Activated CD4-positive, alpha-beta T cell treated with anti-CD3 and anti-CD28 coated beads, Interleukin-2, amount 10 ng/mL, durations not matched to agents 7 days and 5 days (primary cell): ENCODE measurements around the gene INTS1. TPM values are rescaled to one million over a fixed set of nuclear protein-coding genes. Genes with fewer than 3 reads are reported as not detected.

ENCODE experiments used
- total RNA-seq, 2 experiments: library from RNA; stranded (reverse); gene quantifications; one replicate each; pipeline ENCODE4 v1.2.3, GENCODE V29; 2021

Gene INTS1
- total RNA-seq, 2 experiments from 2014 or later: 90.6 to 104 TPM

Other genes with a start within 250 kb of the INTS1 start
- gene MICALL2, start 44.9 kb downstream of the INTS1 start, total RNA-seq: 1 to 10 TPM; 2.1 to 2.7 TPM
- gene MAFK, start 26.3 kb upstream of the INTS1 start, total RNA-seq: 10 to 100 TPM; 24.7 to 29.3 TPM
- gene TMEM184A, start 51.8 kb upstream of the INTS1 start, total RNA-seq: not detected
- 10 to 100 TPM; 23.1 to 29.3 TPM for gene PSMG3, start 65.6 kb upstream of the INTS1 start, total RNA-seq
- under 1 TPM in 1 of 2 experiments, not detected in 1; 0.07 TPM for gene ELFN1, start 165.9 kb upstream of the INTS1 start, total RNA-seq